Measurements from ENCODE around the gene CDON.

Gene CDON

GRCh38 chr11:125933030-125933813, 129.4 kb downstream of the CDON start:
- no peak overlapping the region for H3K4me3 ChIP-seq (ENCODE audit: insufficient read depth, low read length, poor library complexity, severe bottlenecking)
- H3K27ac ChIP-seq (ENCODE audit: low read depth, low read length), result no peak overlapping the region
- no peaks in the 10 kb centered on the region for H3K9me2 ChIP-seq (replicated peaks; ENCODE audit: insufficient read depth, low read length)
- H2AFZ ChIP-seq (ENCODE audit: low read depth, low read length, severe bottlenecking), result no peak overlapping the region
- TF ChIP-seq EZH2phosphoT487 (conservative IDR thresholded peaks at IDR 0.05; ENCODE audit: low read length), result no peak
- TF ChIP-seq, protein P1, sequence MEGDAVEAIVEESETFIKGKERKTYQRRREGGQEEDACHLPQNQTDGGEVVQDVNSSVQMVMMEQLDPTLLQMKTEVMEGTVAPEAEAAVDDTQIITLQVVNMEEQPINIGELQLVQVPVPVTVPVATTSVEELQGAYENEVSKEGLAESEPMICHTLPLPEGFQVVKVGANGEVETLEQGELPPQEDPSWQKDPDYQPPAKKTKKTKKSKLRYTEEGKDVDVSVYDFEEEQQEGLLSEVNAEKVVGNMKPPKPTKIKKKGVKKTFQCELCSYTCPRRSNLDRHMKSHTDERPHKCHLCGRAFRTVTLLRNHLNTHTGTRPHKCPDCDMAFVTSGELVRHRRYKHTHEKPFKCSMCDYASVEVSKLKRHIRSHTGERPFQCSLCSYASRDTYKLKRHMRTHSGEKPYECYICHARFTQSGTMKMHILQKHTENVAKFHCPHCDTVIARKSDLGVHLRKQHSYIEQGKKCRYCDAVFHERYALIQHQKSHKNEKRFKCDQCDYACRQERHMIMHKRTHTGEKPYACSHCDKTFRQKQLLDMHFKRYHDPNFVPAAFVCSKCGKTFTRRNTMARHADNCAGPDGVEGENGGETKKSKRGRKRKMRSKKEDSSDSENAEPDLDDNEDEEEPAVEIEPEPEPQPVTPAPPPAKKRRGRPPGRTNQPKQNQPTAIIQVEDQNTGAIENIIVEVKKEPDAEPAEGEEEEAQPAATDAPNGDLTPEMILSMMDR (IDR thresholded peaks at IDR 0.05; ENCODE audit: insufficient read depth, low read length, poor library complexity, severe bottlenecking), result no peak
- no peak overlapping the region for H3K4me2 ChIP-seq (ENCODE audit: low read depth, low read length, poor library complexity, severe bottlenecking)
- H3K9me3 ChIP-seq (ENCODE audit: insufficient read depth, low read length), result no peaks in the 10 kb centered on the region
- no peaks in the 10 kb centered on the region for H3F3A ChIP-seq (ENCODE audit: insufficient read depth)
- no peaks in the 10 kb centered on the region for H3K27me3 ChIP-seq (ENCODE audit: low read length)
- no peak overlapping the region for H3K9ac ChIP-seq (ENCODE audit: low read length)
- no peaks in the 10 kb centered on the region for H3K79me2 ChIP-seq (ENCODE audit: insufficient read depth, low read length)
- H3K36me3 ChIP-seq (ENCODE audit: low read length), result no peaks in the 10 kb centered on the region
- H4K20me1 ChIP-seq (ENCODE audit: low read depth, low read length), result no peaks in the 10 kb centered on the region

- Histone ChIP-seq H3K27me3 (ENCODE audit: low read length) (no peaks in the 10 kb centered on the region), H3K4me2 (ENCODE audit: low read depth, low read length, poor library complexity, severe bottlenecking) (no peak overlapping the region), H3K27ac (ENCODE audit: low read depth, low read length) (no peak overlapping the region), H3K4me3 (ENCODE audit: insufficient read depth, low read length, poor library complexity, severe bottlenecking) (no peak overlapping the region), H3K79me2 (ENCODE audit: insufficient read depth, low read length) (no peaks in the 10 kb centered on the region), H3F3A (ENCODE audit: insufficient read depth) (no peaks in the 10 kb centered on the region), H2AFZ (ENCODE audit: low read depth, low read length, severe bottlenecking) (no peak overlapping the region), H4K20me1 (ENCODE audit: low read depth, low read length) (no peaks in the 10 kb centered on the region), H3K9me2 (replicated peaks; ENCODE audit: insufficient read depth, low read length) (no peaks in the 10 kb centered on the region), H3K9me3 (ENCODE audit: insufficient read depth, low read length) (no peaks in the 10 kb centered on the region), H3K36me3 (ENCODE audit: low read length) (no peaks in the 10 kb centered on the region), H3K9ac (ENCODE audit: low read length) (no peak overlapping the region)
- TF ChIP-seq, protein P1 (IDR thresholded peaks at IDR 0.05; ENCODE audit: insufficient read depth, low read length, poor library complexity, severe bottlenecking), result no peak
- TF ChIP-seq EZH2phosphoT487 (conservative IDR thresholded peaks at IDR 0.05; ENCODE audit: low read length), result no peak
These were observed 130.4 kb downstream of the CDON start for GRCh38 chr11:125932301-125932700.

DNA sequence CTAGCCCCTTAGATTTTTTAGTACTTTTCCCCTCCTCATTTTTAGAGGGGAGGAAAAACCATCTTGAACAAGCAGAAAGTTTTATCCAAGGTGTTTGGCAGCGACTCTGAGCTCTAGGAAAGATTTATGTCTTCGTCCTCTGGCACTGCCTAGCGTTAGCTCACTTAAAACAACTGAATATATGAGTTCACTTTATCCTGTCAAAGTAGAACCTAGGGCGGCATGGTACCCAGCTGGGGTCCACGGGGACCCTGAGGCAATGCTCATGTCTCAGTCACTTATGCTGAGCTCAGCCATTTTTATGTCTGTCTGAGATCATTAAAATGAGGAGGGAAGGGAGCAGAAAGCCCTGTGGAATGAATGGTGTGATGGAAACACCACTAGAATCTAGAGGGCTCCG, 131.0 kb downstream of the CDON start:
- Histone ChIP-seq H2AFZ (ENCODE audit: low read depth, low read length, severe bottlenecking) (no peak overlapping the region), H3K9me2 (replicated peaks; ENCODE audit: insufficient read depth, low read length) (no peaks in the 10 kb centered on the region), H3K79me2 (ENCODE audit: insufficient read depth, low read length) (no peaks in the 10 kb centered on the region), H3K27ac (ENCODE audit: low read depth, low read length) (no peak overlapping the region), H3K27me3 (ENCODE audit: low read length) (no peaks in the 10 kb centered on the region), H3K9ac (ENCODE audit: low read length) (no peak overlapping the region), H3K9me3 (ENCODE audit: insufficient read depth, low read length) (no peaks in the 10 kb centered on the region), H3K4me2 (ENCODE audit: low read depth, low read length, poor library complexity, severe bottlenecking) (no peak overlapping the region), H3K4me3 (ENCODE audit: insufficient read depth, low read length, poor library complexity, severe bottlenecking) (no peak overlapping the region), H3K36me3 (ENCODE audit: low read length) (no peaks in the 10 kb centered on the region), H4K20me1 (ENCODE audit: low read depth, low read length) (no peaks in the 10 kb centered on the region), H3F3A (ENCODE audit: insufficient read depth) (no peaks in the 10 kb centered on the region)
- no peak for TF ChIP-seq EZH2phosphoT487 (conservative IDR thresholded peaks at IDR 0.05; ENCODE audit: low read length)
- TF ChIP-seq, protein P1 (IDR thresholded peaks at IDR 0.05; ENCODE audit: insufficient read depth, low read length, poor library complexity, severe bottlenecking), result no peak

Data from SU-DHL-6 (cell line).